DOHH2 (cell line): ENCODE data around the gene APOLD1.

ENCODE experiments used
- H3F3A ChIP-seq: fragments of 200-600 bp; sonication (generic), shearing (Covaris generic); 2 replicates; pipeline ENCODE4 v1.6.0; 2016; ENCODE audit warnings: antibody characterized with exemption, mild to moderate bottlenecking; ENCODE audit not compliant: control insufficient read depth, insufficient read depth
- H3K27ac ChIP-seq: fragments of 200-600 bp; sonication (generic); 2 replicates; pipeline ENCODE4 v1.5.1; 2014; ENCODE audit warnings: low read depth, mild to moderate bottlenecking, low read length, moderate library complexity
- H3K27me3 ChIP-seq: fragments of 200-600 bp; sonication (generic); 2 replicates; pipeline ENCODE4 v1.6.1; 2014; ENCODE audit warnings: mild to moderate bottlenecking, low read length, mixed read lengths; ENCODE audit not compliant: control insufficient read depth
- H3K36me3 ChIP-seq: fragments of 200-600 bp; sonication (generic); 2 replicates; pipeline ENCODE4 v1.6.1; 2014; ENCODE audit warnings: mild to moderate bottlenecking, low read length, moderate library complexity, mixed read lengths; ENCODE audit not compliant: control insufficient read depth
- H3K4me1 ChIP-seq: fragments of 200-600 bp; sonication (generic); 2 replicates; pipeline ENCODE4 v1.6.1; 2014; ENCODE audit warnings: mild to moderate bottlenecking, low read length, mixed read lengths; ENCODE audit not compliant: control insufficient read depth
- H3K4me2 ChIP-seq: fragments of 200-600 bp; sonication (generic); 2 replicates; pipeline ENCODE4 v1.6.0; 2014; ENCODE audit warnings: mild to moderate bottlenecking, low read length, moderate library complexity
- H3K4me3 ChIP-seq: fragments of 200-600 bp; sonication (generic); 2 replicates; pipeline ENCODE4 v1.5.1; 2014; ENCODE audit warnings: mild to moderate bottlenecking, low read length, mixed read lengths
- H3K79me2 ChIP-seq: fragments of 200-600 bp; sonication (generic); 2 replicates; pipeline ENCODE4 v1.6.1; 2014; ENCODE audit warnings: mild to moderate bottlenecking, low read length, mixed read lengths; ENCODE audit not compliant: control insufficient read depth
- H3K9me2 ChIP-seq: fragments of 200-600 bp; sonication (generic); replicated peaks from 2 replicates; pipeline ENCODE4 v1.6.1; 2014; ENCODE audit warnings: mild to moderate bottlenecking, low read length, mixed read lengths; ENCODE audit not compliant: control insufficient read depth
- H3K9me3 ChIP-seq: fragments of 200-600 bp; sonication (generic); 2 replicates; pipeline ENCODE4 v1.6.1; 2014; ENCODE audit warnings: antibody characterized with exemption, low read length, mixed read lengths; ENCODE audit not compliant: control insufficient read depth, insufficient read depth
- H4K20me1 ChIP-seq: fragments of 200-600 bp; sonication (generic); 2 replicates; pipeline ENCODE4 v1.6.0; 2014; ENCODE audit warnings: low read depth, mild to moderate bottlenecking, antibody characterized with exemption, low read length, moderate library complexity; ENCODE audit not compliant: control insufficient read depth, insufficient read depth
- CTCF ChIP-seq: fragments of 200-600 bp; sonication (generic); IDR thresholded peaks from one replicate; pipeline ENCODE4 v1.5.1; 2014; ENCODE audit warnings: antibody characterized with exemption, mild to moderate bottlenecking, low read depth, low read length; ENCODE audit not compliant: poor library complexity, severe bottlenecking
- EZH2phosphoT487 ChIP-seq: fragments of 200-600 bp; sonication (generic); IDR thresholded peaks from 2 replicates; pipeline ENCODE4 v1.6.1; 2017; ENCODE audit warnings: borderline replicate concordance, mild to moderate bottlenecking, antibody characterized with exemption, low read length, moderate library complexity, mixed read lengths

The APOLD1 gene

GRCh38 chr12:12840580-12840899 lies 55.1 kb downstream of the APOLD1 start:
- H3K4me1 ChIP-seq = peaks cover 4% of the 10 kb centered on the region; the same call in 1 of the 2 replicates
- no peaks in the 10 kb centered on the region for H3K27me3 ChIP-seq
- no peak overlapping the region for H3K27ac ChIP-seq
- TF ChIP-seq CTCF (no peak), EZH2phosphoT487 (no peak)
- no peak overlapping the region for H3K4me3 ChIP-seq
- no peaks in the 10 kb centered on the region for H3F3A ChIP-seq
- no peaks in the 10 kb centered on the region for H3K9me2 ChIP-seq
- H3K36me3 ChIP-seq = no peaks in the 10 kb centered on the region; the same call in 1 of the 2 replicates
- no peaks in the 10 kb centered on the region for H3K9me3 ChIP-seq
- no peak overlapping the region for H3K4me2 ChIP-seq
- no peaks in the 10 kb centered on the region for H3K79me2 ChIP-seq
- H4K20me1 ChIP-seq = no peaks in the 10 kb centered on the region
